OCI-LY7 (cell line): ENCODE results near the gene ELMO1.

Experiments used
- CTCF ChIP-seq: fragments of 200-600 bp; sonication (generic); conservative IDR thresholded peaks from 2 replicates; pipeline ENCODE4 v1.5.1; 2014; ENCODE audit warnings: mild to moderate bottlenecking, antibody characterized with exemption, low read length, moderate library complexity, mixed read lengths
- EZH2phosphoT487 ChIP-seq: fragments of 200-600 bp; sonication (generic); IDR thresholded peaks from 2 replicates; pipeline ENCODE4 v1.6.1; 2018; ENCODE audit warnings: low read depth, borderline replicate concordance, mild to moderate bottlenecking, mixed run types, antibody characterized with exemption, low read length, moderate library complexity, mixed read lengths

- TF ChIP-seq CTCF (peak; percentile 85), EZH2phosphoT487 (no peak)
Observed at GRCh38 chr7:36967387-36967786, 481.3 kb downstream of the ELMO1 start.
